ENCODE results near the gene PCDHGA2.

Gene PCDHGA2

DNA sequence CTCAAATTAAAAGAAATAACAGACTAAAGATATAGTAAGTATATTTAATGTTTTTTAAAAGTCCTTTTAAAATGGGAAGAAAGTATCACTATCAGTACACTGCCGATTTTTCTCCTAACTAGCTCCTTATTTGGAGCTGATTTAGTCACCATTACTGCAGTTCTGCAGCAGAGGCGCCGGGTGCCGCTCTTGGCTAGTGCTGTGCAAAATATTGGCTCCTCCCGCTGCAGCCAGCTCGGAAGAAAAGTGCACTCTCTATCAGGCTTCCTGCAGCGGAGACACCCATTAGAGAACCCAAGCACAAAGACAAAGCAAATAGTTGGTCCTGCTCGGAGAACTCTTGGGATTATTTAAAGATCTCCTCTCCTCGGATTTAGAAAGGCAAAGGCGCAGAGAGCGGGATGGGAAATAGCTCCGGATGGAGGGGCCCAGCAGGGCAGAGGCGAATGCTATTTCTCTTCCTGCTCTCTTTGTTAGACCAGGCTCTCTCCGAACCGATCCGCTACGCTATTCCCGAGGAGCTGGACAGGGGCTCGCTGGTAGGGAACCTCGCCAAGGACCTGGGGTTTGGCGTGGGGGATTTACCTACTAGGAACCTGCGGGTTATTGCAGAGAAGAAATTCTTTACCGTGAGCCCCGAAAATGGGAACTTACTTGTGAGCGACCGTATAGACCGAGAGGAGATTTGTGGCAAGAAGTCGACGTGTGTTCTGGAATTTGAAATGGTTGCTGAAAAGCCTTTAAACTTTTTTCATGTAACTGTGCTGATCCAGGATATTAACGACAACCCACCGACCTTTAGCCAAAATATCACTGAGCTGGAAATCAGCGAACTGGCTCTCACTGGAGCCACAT lies 31.7 kb downstream of the PCDHGA2 start, which contains the start of gene PCDHGB3:
TSS of gene PCDHGB3 (plus strand) at position 249 of the 855 bp plus-strand sequence. CDS start at position 402, 153 bp downstream.
- H3K36me3 ChIP-seq (ENCODE audit: control insufficient read depth, low read length) = peaks cover 64% of the 10 kb centered on the region
- H3F3A ChIP-seq (ENCODE audit: control insufficient read depth, insufficient read depth) = 0 out of 2 replicates have a peak, but pooled peaks cover 3% of the 10 kb centered on the region
- H3K9me2 ChIP-seq (replicated peaks; ENCODE audit: control insufficient read depth, low read length) = no peaks in the 10 kb centered on the region
- H3K4me1 ChIP-seq (ENCODE audit: control insufficient read depth, low read length) = peaks cover 17% of the 10 kb centered on the region
- H3K4me2 ChIP-seq (ENCODE audit: low read length) = peak within 1 kb of the TSS; percentile 64
- H3K27ac ChIP-seq (ENCODE audit: low read depth, low read length) = no peak within 1 kb of the TSS; the same call in 1 of the 2 replicates
- peak within 1 kb of the TSS; percentile 73 for H3K4me3 ChIP-seq (ENCODE audit: low read length)
- peaks cover 59% of the 10 kb centered on the region for H3K9me3 ChIP-seq (ENCODE audit: control insufficient read depth, insufficient read depth, low read length)
- H4K20me1 ChIP-seq (ENCODE audit: control insufficient read depth, insufficient read depth, low read depth, low read length) = no peaks in the 10 kb centered on the region
- TF ChIP-seq EZH2phosphoT487 (IDR thresholded peaks at IDR 0.05; ENCODE audit: borderline replicate concordance, low read length) = no peak
- TF ChIP-seq, protein P1, sequence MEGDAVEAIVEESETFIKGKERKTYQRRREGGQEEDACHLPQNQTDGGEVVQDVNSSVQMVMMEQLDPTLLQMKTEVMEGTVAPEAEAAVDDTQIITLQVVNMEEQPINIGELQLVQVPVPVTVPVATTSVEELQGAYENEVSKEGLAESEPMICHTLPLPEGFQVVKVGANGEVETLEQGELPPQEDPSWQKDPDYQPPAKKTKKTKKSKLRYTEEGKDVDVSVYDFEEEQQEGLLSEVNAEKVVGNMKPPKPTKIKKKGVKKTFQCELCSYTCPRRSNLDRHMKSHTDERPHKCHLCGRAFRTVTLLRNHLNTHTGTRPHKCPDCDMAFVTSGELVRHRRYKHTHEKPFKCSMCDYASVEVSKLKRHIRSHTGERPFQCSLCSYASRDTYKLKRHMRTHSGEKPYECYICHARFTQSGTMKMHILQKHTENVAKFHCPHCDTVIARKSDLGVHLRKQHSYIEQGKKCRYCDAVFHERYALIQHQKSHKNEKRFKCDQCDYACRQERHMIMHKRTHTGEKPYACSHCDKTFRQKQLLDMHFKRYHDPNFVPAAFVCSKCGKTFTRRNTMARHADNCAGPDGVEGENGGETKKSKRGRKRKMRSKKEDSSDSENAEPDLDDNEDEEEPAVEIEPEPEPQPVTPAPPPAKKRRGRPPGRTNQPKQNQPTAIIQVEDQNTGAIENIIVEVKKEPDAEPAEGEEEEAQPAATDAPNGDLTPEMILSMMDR (IDR thresholded peaks at IDR 0.05; ENCODE audit: low read depth, low read length, poor library complexity, severe bottlenecking) = peak; percentile 72
- H3K79me2 ChIP-seq (ENCODE audit: control insufficient read depth, low read length) = peaks cover 37% of the 10 kb centered on the region
- no peaks in the 10 kb centered on the region for H3K27me3 ChIP-seq (ENCODE audit: control insufficient read depth, low read length)

DNA sequence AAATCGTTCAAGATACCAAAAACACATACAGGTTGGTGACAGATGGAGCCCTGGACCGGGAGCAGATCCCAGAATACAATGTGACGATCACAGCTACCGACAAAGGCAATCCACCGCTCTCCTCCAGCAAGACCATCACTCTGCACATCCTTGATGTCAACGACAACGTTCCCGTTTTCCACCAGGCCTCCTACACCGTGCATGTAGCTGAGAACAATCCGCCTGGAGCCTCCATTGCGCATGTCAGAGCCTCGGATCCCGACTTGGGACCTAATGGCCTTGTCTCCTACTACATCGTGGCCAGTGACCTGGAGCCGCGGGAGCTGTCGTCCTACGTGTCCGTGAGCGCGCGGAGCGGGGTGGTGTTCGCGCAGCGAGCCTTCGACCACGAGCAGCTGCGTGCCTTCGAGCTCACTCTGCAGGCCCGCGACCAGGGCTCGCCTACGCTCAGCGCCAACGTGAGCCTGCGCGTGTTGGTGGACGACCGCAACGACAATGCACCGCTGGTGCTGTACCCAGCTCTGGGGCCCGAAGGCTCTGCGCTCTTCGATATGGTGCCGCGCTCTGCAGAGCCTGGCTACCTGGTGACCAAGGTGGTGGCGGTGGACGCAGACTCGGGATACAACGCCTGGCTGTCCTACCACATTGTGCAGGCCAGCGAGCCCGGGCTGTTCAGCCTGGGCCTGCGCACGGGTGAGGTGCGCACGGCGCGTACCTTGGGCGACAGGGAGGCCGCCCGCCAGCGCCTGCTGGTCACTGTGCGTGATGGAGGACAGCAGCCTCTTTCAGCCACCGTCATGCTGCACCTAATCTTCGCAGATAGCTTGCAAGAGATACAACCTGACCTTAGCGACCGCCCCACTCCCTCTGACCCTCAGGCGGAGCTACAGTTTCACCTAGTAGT lies 33.3 kb downstream of the PCDHGA2 start:
- no peaks in the 10 kb centered on the region for H3K27me3 ChIP-seq (ENCODE audit: control insufficient read depth, low read length)
- no peak for TF ChIP-seq EZH2phosphoT487 (IDR thresholded peaks at IDR 0.05; ENCODE audit: borderline replicate concordance, low read length)
- TF ChIP-seq, protein P1 (IDR thresholded peaks at IDR 0.05; ENCODE audit: low read depth, low read length, poor library complexity, severe bottlenecking) = no peak
- H3F3A ChIP-seq (ENCODE audit: control insufficient read depth, insufficient read depth) = 0 out of 2 replicates have a peak, but pooled peaks cover 3% of the 10 kb centered on the region
- H3K4me2 ChIP-seq (ENCODE audit: low read length) = no peak overlapping the region
- peaks cover 17% of the 10 kb centered on the region for H3K4me1 ChIP-seq (ENCODE audit: control insufficient read depth, low read length)
- H3K9me2 ChIP-seq (replicated peaks; ENCODE audit: control insufficient read depth, low read length) = no peaks in the 10 kb centered on the region
- H3K36me3 ChIP-seq (ENCODE audit: control insufficient read depth, low read length) = peaks cover 53% of the 10 kb centered on the region
- no peak overlapping the region for H3K27ac ChIP-seq (ENCODE audit: low read depth, low read length)
- peaks cover 55% of the 10 kb centered on the region for H3K9me3 ChIP-seq (ENCODE audit: control insufficient read depth, insufficient read depth, low read length)
- H4K20me1 ChIP-seq (ENCODE audit: control insufficient read depth, insufficient read depth, low read depth, low read length) = no peaks in the 10 kb centered on the region
- peaks cover 31% of the 10 kb centered on the region for H3K79me2 ChIP-seq (ENCODE audit: control insufficient read depth, low read length)
- H3K4me3 ChIP-seq (ENCODE audit: low read length) = no peak overlapping the region

DNA sequence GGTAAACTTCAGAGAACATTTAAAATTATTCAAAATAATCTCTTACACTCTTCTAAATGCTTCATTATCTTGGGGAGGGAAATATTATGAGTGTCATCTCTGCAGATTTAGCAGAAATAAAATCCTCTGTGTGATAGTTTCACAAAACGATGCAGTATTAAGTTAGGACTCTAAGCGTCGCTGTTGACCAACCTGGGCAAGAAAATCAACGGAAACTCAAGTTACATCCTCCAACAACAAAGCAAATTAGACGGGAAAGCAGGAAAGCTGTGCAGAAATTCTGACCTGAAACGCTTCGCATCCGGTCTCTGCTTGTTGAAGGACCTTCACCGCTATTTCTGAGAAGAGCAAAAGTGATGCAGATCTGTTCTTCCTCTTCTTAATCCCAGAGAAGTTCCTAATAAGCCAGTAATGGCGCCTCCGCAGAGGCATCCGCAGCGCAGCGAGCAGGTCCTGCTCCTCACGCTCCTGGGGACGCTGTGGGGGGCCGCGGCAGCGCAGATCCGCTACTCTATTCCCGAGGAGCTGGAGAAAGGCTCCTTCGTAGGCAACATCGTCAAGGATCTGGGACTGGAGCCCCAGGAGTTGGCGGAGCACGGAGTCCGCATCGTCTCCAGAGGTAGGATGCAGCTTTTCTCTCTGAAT lies 35.2 kb downstream of the PCDHGA2 start, which contains the start of gene PCDHGA6:
TSS of gene PCDHGA6 (plus strand) at position 219 of the 645 bp plus-strand sequence. CDS start at position 412, 193 bp downstream.
- peaks cover 31% of the 10 kb centered on the region for H3K79me2 ChIP-seq (ENCODE audit: control insufficient read depth, low read length)
- H3K27me3 ChIP-seq (ENCODE audit: control insufficient read depth, low read length) = no peaks in the 10 kb centered on the region
- H3K4me3 ChIP-seq (ENCODE audit: low read length) = no peak within 1 kb of the TSS
- H3K9me3 ChIP-seq (ENCODE audit: control insufficient read depth, insufficient read depth, low read length) = peaks cover 60% of the 10 kb centered on the region
- no peaks in the 10 kb centered on the region for H3K9me2 ChIP-seq (replicated peaks; ENCODE audit: control insufficient read depth, low read length)
- no peak within 1 kb of the TSS for H3K27ac ChIP-seq (ENCODE audit: low read depth, low read length)
- H3F3A ChIP-seq (ENCODE audit: control insufficient read depth, insufficient read depth) = no peaks in the 10 kb centered on the region
- H4K20me1 ChIP-seq (ENCODE audit: control insufficient read depth, insufficient read depth, low read depth, low read length) = no peaks in the 10 kb centered on the region
- H3K36me3 ChIP-seq (ENCODE audit: control insufficient read depth, low read length) = peaks cover 62% of the 10 kb centered on the region
- no peak for TF ChIP-seq EZH2phosphoT487 (IDR thresholded peaks at IDR 0.05; ENCODE audit: borderline replicate concordance, low read length)
- TF ChIP-seq, protein P1 (IDR thresholded peaks at IDR 0.05; ENCODE audit: low read depth, low read length, poor library complexity, severe bottlenecking) = no peak
- peaks cover 16% of the 10 kb centered on the region for H3K4me1 ChIP-seq (ENCODE audit: control insufficient read depth, low read length)
- H3K4me2 ChIP-seq (ENCODE audit: low read length) = no peak within 1 kb of the TSS
